ENCODE results near the gene EEFSEC.

DNA sequence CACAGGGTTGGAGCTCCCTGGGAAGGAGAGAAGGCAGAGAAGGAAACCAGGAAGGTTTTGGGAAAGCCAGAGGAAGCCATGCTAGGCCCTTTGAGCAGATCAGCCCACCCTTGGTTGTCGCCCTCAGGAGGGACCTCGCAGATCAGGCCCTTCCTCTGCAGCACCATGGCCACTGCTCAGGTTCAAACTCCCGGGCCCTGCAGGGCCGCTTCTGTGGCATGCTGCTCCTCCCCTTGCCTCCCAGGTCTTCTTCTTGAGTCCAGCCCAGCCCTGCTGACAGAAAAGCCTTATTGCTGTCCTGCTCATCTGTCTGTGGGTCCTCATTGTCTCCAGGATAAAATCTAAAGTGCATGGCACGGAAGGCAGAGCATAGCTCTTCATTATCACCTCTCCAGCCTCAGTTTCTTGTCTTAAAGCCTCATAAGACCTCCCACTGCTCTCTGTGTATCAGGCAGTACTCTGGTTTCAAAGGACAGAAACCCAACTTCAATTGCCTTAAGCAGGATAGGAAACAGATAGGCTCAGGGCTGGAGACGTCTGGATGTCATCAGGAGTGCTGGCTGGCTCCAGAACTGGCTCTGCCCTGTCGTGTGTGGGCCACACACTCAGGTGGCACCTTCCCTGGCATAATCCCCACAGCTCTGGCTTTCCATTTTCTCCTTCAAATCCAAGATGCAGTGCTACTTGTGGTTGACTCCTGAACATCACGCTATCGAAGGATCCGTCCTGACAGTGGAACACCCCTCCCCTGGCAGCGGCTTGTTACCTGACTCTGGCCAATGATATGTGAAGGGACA is 118.5 kb downstream of the EEFSEC start:
- TF ChIP-seq SMC3 (conservative IDR thresholded peaks at IDR 0.05; ENCODE audit: poor library complexity) = no peak
- no peak for TF ChIP-seq CTCF (IDR thresholded peaks at IDR 0.05; ENCODE audit: poor library complexity, severe bottlenecking)
- TF ChIP-seq RAD21 (conservative IDR thresholded peaks at IDR 0.05) = no peak
- TF ChIP-seq, protein P1, sequence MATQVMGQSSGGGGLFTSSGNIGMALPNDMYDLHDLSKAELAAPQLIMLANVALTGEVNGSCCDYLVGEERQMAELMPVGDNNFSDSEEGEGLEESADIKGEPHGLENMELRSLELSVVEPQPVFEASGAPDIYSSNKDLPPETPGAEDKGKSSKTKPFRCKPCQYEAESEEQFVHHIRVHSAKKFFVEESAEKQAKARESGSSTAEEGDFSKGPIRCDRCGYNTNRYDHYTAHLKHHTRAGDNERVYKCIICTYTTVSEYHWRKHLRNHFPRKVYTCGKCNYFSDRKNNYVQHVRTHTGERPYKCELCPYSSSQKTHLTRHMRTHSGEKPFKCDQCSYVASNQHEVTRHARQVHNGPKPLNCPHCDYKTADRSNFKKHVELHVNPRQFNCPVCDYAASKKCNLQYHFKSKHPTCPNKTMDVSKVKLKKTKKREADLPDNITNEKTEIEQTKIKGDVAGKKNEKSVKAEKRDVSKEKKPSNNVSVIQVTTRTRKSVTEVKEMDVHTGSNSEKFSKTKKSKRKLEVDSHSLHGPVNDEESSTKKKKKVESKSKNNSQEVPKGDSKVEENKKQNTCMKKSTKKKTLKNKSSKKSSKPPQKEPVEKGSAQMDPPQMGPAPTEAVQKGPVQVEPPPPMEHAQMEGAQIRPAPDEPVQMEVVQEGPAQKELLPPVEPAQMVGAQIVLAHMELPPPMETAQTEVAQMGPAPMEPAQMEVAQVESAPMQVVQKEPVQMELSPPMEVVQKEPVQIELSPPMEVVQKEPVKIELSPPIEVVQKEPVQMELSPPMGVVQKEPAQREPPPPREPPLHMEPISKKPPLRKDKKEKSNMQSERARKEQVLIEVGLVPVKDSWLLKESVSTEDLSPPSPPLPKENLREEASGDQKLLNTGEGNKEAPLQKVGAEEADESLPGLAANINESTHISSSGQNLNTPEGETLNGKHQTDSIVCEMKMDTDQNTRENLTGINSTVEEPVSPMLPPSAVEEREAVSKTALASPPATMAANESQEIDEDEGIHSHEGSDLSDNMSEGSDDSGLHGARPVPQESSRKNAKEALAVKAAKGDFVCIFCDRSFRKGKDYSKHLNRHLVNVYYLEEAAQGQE (IDR thresholded peaks at IDR 0.05; ENCODE audit: borderline replicate concordance) = no peak
- no peak for TF ChIP-seq EZH2 (IDR thresholded peaks at IDR 0.05; ENCODE audit: borderline replicate concordance, insufficient read depth, low read length, poor library complexity, severe bottlenecking)
- no peak for TF ChIP-seq POLR2AphosphoS5 (IDR thresholded peaks at IDR 0.05)

Data from neural cell (in vitro differentiated cells).